Measurements from ENCODE around the gene SEMA4D.

SEMA4D gene

DNA sequence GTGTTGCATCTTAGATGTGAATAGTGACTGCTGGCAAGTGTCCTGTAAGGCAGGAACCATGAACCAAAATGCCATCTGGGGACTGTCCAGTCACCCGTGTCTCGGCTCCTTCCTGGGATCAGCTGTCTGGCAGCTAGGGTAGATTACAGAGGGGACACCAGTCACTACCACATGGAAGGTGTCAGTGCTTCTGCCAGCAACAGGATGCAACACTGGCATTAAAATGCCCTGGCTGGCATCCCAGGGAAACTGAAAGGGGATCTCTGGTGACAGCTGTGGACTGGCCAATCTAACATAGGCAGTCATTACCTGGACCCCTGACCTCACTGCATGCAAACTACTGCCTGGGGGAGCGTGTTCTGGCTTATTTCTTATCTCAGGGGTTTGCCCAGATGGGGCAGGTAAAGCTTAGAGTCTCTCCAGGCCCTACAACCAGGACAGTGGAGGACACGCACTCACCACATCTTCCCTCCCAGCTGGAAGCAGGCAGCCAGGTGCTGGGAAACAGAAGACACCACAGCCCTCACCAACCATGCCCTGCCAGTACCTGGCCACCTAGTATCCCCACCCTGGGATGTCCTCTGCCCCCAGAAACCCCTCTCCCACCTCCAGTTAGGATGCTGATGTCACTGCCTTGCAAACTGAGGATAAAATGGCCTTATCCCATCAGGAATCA, 83.8 kb downstream of the SEMA4D start:
- DNase-seq (ENCODE audit: low read depth in 2 of 2): no peak

DNA sequence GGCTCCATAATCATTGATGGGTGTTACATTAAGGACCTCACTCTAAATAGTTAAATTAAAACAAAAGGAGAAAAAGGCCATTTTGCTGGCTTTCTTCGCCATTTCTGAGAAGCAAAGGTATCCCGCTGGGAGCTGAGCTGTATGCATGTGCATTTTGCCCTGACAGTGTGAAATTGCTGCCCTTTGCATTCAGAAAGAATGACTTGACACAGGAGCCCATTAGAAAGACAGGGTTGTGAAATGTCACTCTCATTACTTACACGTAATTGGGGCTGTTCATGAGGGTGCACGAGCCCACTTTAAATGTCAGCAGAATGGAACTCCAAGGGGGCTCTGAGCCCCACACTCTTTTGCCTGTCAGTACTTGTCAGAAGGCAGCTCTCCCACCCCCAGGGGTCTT, 85.0 kb downstream of the SEMA4D start:
- DNase-seq (ENCODE audit: low read depth in 2 of 2): no peak

DNA sequence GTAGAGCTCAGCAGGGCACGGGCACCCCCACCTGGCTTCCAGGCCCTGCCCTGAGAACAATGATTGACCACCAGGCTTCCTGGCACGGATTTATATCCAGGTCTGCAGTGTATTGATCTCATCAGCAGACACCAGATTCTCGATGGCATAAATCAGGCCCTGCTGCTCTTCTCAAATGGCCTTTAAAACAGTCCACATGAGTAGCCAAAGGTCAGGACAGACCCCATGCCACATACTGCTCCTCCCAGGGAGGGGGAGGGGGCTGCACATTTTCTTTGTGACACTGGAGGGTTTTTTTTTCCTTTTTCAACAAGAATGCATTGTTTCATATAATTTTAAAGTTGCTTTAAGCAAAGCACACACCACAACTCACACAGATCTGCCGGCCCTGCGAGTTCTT, 85.4 kb downstream of the SEMA4D start:
- DNase-seq (ENCODE audit: low read depth in 2 of 2): no peak

DNA sequence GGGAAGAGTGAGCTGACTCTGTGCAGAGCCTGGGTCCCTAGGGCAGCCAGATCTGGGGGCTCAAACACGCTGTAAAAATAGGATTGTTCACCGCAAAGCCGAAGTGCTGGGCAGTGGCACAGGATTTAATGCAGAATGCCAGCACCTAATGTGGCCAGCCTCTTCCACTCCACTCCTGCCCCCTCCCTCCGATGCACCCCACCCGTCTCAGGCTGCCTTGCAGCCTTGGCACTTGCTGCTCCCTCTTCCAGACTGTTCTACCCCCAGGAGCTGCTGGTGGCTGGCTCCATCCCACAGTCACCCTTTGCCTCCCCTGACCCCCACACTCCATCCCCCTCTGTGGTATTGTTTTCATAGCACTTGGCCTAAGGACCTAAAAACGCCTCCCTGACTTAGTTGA, 86.2 kb downstream of the SEMA4D start:
- DNase-seq (ENCODE audit: low read depth in 2 of 2): no peak

DNA sequence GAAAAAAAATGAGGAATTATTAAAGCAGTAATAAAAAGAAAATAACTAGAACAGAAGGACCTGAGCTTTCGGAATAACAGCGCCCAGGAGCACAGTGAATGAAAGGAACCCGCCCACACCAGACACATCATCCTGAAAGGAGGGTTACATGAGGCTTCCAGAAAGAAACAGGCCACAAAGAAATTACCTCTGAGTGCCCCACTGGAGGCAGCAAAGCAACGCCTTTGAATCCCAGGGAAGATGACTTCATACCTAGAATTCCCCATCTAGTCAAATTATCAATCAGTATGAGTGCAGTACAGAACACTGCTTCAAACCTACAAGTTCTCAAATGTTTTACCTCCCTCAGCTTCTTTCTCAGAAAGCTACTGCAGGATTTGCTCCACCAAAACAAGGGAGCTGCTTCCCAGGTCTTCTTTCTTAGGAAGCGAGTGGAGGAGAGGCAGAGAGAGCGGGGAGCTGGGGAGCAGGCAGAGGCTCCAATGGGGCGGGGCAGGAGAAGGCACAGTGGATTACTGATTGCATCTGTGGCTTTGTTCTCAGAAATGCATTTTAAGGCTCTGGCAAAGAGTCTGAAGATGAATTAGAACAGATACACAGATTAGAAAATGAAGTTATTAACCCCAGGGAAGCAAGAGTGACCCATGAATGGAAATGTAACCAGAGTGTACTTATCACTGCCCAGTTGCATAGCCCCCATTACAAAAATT, 87.1 kb downstream of the SEMA4D start:
- no peak for DNase-seq (ENCODE audit: low read depth in 2 of 2)

DNA sequence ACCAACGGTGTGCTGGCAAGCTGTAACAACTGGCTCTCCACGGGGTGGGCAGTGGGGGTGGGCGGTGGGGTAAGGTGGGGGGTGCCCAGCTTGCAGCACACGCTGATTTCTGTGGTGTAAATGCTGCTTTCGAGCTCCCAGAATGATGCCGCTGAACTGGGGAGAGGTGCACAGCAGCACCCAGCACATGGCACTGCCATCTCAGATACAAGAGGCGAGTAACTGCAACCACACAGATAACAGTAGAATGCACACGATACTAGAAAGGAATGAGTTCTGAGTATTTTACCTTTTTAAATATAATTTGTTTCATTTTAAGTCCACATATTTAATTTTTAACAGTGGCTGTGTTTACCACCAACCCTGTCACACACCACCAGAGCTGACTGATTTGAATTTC, 87.9 kb downstream of the SEMA4D start:
- DNase-seq (ENCODE audit: low read depth in 2 of 2): no peak

DNA sequence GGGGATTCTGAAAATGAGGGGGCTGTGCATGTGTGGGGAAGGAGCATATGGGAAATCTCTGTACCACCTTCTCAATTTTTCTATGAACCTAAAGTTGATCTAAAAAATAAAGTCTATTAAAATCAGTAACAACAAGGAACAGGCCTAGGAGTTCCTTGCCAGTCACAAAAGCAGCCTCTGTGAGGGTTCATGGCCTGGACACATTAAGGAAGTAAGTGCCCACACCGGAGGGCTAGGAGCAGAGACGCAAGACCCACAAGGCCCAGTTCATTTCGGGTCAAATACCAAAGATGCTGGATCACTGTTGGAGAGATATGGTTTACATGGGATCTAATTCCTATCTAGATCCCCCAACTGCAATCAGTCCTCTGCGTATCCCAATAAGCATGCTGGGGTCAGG, 88.4 kb downstream of the SEMA4D start:
- no peak for DNase-seq (ENCODE audit: low read depth in 2 of 2)

DNA sequence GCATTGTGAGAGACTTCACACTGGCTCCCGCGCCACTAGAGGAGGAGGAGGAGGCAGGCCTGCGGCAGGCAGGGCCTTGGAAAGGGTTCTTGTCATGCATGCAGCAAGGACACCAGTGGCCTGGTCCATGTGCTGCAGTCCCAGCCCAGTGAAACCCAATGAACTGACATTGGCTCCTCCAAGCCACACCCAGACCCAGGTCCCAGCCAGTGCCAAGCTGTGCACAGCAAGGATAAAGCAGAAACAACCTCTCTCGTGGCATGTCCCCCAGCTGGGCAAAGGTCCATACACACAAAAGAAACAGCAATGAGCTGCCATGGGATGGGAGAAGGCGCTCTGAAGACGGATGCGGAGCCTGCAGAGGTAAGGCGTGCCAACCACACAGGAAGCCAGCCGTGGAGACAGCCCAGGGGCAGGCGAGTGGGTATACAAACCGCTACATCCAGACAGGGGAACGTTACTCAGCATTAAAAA, 89.2 kb downstream of the SEMA4D start:
- peak in 1 of 2 donors; percentile 49 for DNase-seq (ENCODE audit: low read depth in 2 of 2)

DNA sequence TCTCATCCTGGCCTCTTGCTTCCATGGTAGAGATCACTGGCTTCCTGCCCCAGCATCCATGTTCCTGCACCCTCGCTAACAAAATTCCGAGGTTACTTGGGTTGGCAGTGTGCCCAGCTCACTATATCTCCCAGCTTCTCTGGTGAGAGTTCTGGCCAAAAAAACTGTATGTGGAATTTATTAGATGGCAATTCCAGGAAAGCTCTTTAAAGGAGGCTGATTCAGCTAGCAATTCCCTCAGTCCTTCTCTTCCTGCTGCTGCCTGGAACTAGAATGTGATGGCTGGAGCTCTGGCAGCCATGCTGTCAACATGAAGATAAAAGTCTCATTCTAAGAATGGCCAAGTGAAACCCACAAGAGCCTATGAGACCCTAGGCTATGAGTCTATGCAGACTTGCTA, 90.8 kb downstream of the SEMA4D start:
- DNase-seq (ENCODE audit: low read depth in 2 of 2): no peak

DNA sequence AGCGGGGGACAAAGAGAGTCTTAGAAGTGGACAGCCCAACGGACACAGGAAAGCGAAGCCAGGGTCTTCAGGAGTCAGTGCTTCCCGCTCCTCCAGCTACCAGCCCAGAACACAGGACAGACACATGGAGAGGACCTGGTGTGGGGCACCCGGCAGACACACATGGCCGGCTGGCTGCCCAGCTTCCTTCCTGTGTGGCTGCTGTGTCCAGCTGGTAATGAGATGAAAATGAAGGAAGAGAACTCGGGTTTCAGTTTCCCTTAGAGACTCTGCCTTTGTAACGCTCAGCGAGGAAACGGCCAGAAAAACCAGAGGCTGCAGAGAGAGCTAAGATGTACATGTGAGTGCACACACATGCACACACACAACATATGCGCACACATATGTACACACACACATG, 92.1 kb downstream of the SEMA4D start:
- DNase-seq (ENCODE audit: low read depth in 2 of 2): no peak

DNA sequence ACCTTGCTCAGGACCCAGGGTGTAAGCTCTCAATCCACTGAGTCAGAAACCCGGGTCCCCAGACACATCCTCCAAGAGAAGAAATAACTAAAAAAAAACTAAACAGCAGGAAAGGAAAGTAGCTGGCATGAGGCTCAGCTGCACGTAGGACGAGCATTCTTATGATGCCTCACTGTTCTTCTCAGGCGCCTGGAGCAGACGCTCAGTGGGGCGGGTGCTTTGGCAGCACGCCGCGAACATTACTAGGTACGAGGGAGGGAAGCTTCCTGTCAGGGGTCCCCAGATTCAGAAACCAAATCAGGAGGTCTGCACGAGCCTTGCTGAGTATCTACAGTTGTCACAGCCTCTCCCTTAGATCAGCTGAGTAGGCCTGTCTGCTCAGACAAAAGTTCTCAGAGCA, 93.8 kb downstream of the SEMA4D start:
- DNase-seq (ENCODE audit: low read depth in 2 of 2): no peak

DNA sequence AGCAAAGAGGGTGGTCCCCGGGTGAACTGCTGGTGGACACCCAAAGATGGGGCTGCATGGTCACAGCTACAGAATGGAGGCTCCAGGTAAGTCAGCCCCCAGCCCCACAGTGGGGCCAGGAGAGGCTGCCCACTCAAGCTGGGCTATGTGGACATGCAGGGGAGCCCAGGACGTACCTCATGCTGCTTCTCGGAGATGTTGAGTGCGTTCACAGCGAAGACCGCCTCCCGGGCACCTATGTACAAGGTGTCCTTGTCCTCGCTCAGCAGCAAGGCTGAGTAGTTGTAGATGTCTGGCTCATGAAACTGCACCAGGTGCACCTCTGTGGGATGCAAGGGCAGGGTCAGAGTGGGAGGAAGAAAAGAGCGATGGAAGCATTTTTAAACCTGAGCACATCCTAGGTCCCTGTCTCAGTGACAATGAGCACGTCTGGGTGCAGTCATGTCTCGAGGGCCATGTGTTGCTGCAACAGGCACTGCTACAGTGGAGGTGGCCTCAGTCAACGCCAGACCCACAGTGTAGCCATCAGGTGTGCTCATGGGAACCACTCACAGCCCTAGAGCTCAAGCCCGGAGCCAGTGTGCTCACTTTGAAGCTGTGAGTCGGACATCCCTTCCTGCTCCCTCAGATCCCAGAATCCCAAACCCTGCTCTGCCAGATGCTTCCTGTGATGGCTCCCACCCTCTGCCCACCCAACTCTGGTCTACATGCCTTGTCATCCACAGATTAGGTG, 95.1 kb downstream of the SEMA4D start:
- no peak for DNase-seq (ENCODE audit: low read depth in 2 of 2)

DNA sequence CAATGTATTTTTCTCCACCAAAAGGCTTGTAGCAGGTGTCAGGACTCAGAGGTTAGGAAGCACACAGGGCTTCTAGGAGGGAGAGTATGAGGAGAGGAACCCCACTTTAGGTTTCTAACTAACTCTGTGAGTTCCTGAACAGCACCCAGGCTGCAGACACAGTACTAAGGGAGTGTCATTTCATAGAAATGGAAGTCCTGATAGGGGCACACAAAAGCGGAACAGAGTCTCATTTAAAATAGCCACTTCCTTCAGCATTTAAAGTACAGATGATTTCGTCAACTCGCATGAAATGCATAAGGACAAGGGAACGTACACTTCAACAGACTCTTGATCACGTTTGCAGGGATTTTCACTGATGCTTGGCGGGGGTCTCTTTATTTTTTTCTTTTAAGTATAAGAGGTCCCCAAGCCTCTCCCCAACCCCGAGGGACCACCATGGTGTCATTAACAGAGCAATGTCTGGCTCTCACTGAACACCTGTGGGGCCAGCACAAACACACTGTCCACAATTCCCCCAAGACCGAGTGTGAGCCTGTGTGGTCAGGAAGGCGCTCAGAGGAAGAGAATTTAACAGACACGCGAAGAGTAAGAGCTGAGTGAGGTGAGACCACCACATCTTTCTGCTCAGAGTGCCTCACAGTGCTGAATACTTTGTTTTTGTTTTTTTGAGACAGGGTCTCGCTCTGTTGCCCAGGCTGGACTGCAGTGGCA, 97.4 kb downstream of the SEMA4D start:
- DNase-seq (ENCODE audit: low read depth in 2 of 2): no peak

DNA sequence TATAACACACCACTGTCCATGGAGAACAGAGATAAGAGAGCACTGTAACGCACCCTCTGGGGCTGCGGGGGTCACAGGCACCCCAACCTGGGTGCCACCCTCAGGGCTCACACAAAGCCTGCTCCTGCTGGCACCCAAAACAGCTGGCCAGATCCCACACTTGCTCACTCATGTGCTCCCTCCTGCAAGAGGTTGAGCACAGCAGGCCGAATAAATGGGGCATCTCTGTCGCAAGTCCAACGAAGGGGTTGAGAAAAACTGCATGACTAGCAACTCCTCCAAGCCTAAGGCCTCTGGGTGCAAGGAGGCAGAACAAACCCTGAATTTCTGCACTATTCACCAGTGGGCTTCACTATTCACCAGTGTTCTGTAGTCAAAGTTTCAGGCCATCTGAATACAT, 99.3 kb downstream of the SEMA4D start:
- no peak for DNase-seq (ENCODE audit: low read depth in 2 of 2)

DNA sequence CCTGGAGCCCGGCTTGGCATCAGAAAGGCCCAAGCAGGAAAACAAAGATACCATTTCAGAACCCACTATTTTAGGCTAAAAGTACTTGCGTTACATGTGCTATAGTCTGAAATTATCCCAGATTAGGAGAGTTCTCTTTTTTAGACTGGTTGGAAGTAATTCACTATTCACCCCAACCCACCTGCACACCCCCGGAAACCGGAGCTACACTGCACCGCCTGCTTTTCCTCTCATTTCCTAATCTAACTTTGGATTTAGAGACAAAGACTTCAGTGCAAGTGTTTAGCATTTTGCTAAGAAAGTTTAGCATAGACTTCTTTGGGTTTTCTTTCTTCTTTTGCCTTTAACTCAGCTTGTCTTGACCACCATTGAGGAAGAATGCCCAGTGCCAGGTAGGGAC, 100.4 kb downstream of the SEMA4D start:
- no peak for DNase-seq (ENCODE audit: low read depth in 2 of 2)

DNA sequence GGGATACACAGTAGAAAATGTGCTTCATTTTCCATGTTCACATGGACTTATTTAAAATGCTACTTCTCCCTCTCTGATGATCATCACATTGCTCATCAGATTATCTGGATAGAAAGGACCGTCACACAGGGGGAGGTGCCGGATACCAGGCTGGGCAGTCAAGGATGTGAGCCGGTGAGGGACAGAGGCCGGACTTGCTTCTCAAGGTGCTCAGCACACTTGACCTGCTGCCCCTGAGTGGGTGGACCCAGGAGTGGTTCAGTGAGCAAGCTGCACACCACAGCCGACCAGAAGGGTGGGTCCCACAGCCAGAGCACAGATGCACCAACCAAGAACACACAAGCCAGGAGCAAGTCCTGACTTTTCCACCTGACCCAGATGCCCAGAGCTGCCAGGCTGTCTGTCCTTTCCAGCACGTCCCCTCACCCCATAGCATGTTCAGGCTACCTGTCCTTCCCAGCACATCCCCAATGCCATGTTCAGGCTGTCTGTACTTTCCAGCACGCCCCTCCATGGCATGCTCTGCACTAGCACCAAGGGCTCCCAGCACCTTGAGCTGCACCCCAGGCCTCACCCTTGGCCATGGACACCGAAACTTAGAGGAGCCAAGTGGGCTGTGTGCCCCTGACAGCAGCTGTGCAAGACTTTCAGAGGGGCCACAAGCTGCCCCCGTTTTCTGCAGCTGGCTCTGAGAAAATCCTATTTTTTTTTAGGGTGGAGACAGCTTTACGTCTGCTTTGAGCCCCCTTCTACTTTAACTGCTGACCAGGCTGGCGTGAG, 101.8 kb downstream of the SEMA4D start:
- no peak for DNase-seq (ENCODE audit: low read depth in 2 of 2)

DNA sequence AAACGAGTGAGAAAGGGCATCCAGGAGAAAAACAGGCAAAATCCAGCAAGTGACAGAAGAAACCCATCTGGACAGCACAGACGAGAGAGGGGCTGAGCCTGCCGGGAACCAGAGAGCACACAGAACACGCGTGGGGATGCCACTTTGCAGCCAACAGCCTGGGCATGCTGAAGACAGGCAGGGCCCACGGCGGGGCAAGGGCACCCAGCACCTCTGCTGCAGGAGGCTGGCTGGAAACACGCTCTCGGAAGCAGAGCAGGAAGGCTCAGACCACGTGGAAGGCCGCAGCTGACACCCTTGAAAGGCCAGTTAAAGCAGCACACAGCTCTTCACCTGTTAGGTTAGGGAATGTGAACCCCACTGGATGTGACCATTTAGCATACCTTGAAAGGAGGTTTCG, 103.5 kb downstream of the SEMA4D start:
- DNase-seq (ENCODE audit: low read depth in 2 of 2): no peak

DNA sequence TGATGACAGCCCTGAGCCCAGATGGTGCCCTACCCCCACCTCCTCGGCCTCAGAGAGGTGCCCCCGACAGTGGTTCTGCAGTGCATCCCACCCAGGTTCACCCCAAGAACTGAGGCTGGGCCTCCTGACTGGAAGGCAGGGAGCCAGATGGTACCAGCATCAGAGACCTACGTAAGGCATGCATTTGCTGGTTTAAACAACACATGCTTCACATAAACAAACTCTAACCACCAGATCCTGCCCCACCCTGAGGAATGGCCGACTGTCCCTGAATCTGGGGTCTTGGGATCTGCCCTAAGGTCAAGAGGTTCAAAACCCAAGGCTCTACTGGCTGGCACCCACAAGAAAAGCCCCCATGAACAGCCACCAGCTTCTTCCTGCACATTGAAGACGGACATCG, 106.3 kb downstream of the SEMA4D start:
- DNase-seq (ENCODE audit: low read depth in 2 of 2): no peak

DNA sequence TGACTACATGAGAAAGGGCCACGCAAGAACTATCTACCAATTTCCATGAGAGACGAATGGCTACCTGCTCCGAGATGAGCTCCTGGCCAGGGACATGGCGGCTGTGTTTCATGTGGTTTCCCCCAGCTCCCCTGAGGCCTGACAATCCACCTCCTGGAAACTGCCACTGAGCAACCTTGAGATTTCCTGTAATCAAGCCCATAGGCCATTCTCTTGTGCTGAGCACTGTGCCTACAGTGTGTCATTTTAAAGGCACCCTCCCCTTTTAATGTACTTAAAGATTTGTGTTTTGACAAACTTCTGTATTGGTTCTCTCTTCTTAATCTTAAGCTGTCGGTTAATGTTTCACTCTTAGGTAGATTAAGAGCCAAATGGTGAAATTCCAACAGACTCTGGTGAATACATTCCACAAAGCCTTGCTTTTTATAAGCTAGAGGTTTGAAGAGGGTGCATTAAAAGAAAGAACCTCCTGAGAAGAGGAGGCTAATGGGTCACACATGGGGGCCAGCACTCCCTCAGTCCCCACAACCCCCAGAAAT, 107.3 kb downstream of the SEMA4D start:
- DNase-seq (ENCODE audit: low read depth in 2 of 2): no peak

DNA sequence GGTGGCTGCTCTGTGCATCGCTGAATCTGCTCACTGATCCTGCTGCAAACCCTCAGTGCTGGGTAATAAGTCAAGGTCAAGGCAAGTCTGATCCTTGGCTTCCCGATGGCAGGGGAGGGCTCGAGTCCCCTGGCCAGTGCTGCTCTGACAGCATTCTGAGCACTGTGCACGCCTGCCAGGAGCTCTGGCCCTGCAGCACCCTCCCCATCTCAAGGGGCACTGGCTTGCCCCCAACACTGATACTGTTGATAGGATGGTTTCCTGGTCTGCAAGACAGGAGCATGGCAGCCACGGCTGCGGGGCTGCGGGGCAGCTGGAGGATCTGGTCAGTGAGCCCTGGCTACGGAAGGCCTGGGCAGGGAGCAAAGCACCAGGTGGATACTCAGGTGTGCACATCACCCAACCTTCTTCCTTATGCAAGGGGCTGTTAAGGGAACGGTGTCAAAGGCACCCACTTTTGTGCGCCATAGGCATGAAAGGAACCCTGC, 107.8 kb downstream of the SEMA4D start:
- no peak for DNase-seq (ENCODE audit: low read depth in 2 of 2)

DNA sequence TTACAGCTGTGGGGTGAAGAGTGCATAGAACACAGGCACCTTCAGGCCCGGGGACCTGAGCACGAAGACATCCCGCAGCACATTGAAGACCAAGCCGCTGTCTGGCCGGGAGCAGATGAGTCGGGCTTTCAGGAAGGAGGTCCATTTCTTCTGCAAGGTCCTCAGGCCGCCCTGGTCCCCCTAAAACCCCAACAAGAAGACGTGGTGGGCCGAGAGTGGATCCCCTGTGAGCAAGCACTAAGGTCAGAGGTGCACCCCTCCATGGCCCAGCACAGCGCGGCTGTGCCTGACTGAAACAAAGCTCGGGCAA, 109.1 kb downstream of the SEMA4D start:
- DNase-seq (ENCODE audit: low read depth in 2 of 2): no peak
